ENCODE results near the gene ADM5. TPM values are rescaled to one million over a fixed set of nuclear protein-coding genes. Genes with fewer than 3 reads are reported as not detected.
A peak's percentile ranks its signal among the peaks of the same experiment; 100 is the strongest.

Gene ADM5
- total and polyA plus RNA-seq, 10 of the 15 experiments (the other 5 are each of a cell fraction or from before 2014, with no cell fraction given): 0.05 to 6.0 (median 1.2) TPM; not detected in 1

- no peak for TF ChIP-seq PRDM15 (CRISPR knock-in tag; IDR thresholded peaks at IDR 0.05)
- TF ChIP-seq MYB (IDR thresholded peaks at IDR 0.05; ENCODE audit: borderline replicate concordance, low read depth, low read length): no peak
- TF ChIP-seq MEF2A (IDR thresholded peaks at IDR 0.05; ENCODE audit: insufficient read depth, low read depth, low read length): no peak
- peak; percentile 68; the same call in 1 of the 2 replicates for TF ChIP-seq NKRF (conservative IDR thresholded peaks at IDR 0.05)
- TF ChIP-seq SIN3A (IDR thresholded peaks at IDR 0.05; ENCODE audit: low read depth, low read length): peak; percentile 95
- peak; percentile 11; the same call in 1 of the 2 replicates for TF ChIP-seq MTA2 (IDR thresholded peaks at IDR 0.05; ENCODE audit: low read depth)
Observed at GRCh38 chr19:49665351-49666119, 23.9 kb upstream of the ADM5 start, which contains the start of the genes BCL2L12 and IRF3 (continued).
